ENCODE measurements around the gene APOF.
A peak's percentile ranks its signal among the peaks of the same experiment; 100 is the strongest.
"Not testable (repeated sequence)": the region's sequence is repeated elsewhere in the genome, so short reads cannot be mapped to it uniquely, and the experiment has no call there.

The APOF gene

DNA sequence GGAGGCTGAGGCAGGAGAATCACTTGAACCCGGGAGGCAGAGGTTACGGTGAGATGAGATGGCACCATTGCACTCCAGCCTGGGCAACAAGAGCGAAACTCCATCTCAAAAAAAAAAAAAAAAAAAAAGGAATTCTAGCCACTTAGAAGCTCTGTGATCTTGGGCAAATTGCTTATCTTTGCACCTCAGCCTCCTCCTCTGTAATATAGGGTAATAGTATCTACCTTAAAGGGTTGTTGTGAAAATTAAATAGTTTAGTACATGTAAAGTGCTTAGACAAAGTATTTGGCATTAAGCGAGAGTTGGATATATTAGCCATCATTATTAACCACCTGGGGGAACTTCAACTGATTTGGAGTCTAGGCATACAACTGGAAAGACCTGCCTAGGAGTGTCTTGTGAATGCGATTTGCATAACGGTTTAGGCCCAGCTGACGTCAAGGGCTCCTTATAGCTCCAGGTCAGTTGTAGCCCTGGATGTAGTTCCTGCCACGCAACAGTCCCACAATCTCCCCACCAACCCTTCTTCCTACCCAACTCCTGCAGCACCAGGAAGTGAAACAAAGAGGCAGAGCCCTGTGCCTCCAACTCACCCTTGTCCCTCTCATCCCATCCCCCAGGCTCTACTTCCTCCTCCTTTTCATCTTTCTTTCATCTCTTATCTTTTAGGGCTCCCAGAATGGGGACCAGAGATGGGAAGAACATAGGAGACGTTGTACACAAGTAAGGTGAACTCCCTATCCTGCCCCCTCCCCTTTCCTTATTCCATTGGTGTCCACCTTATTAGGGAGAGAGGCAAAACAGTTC, 26.1 kb downstream of the APOF start:
- DNase-seq (ENCODE audit: low read depth, low spot score) = no peak
- no peak overlapping the region for H3K4me3 ChIP-seq (ENCODE audit: low read length)

DNA sequence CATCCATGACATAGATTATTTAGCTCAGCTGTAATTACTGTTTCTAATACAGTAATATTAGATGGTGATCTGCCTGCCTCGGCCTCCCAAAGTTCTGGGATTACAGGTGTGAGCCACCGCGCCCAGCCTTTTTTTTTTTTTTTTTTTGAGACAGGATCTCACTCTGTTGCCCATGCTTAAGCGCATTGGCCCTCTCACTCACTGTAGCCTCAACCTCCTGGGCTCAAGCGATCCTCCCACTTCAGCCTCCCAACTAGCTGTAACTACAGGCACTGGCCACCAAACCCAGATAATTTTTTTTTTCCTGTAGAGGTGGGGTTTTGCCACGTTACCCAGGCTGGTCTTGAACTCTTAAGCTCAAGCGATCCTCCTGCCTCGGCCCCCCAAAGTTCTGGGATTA, 27.1 kb downstream of the APOF start:
- not testable (repeated sequence) for H3K4me3 ChIP-seq (ENCODE audit: low read length); DNase-seq (ENCODE audit: low read depth, low spot score)

DNA sequence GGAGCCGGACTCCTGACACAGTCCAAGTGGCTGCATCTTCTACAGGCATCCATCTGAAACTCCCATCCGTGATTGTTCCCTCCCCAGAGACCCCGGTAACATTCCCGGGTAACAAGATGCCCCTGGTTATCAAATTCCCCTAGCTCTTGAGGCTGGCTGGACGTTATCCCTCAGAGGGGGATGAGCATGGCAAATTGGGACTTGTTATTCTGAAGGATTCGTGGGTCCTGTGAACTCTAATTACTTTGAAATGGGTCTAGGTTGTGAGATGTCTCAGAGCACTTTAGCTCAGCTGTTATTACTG, 28.2 kb downstream of the APOF start:
- peak overlapping the region; percentile 99 for H3K4me3 ChIP-seq (ENCODE audit: low read length)
- DNase-seq (ENCODE audit: low read depth, low spot score) = no peak

DNA sequence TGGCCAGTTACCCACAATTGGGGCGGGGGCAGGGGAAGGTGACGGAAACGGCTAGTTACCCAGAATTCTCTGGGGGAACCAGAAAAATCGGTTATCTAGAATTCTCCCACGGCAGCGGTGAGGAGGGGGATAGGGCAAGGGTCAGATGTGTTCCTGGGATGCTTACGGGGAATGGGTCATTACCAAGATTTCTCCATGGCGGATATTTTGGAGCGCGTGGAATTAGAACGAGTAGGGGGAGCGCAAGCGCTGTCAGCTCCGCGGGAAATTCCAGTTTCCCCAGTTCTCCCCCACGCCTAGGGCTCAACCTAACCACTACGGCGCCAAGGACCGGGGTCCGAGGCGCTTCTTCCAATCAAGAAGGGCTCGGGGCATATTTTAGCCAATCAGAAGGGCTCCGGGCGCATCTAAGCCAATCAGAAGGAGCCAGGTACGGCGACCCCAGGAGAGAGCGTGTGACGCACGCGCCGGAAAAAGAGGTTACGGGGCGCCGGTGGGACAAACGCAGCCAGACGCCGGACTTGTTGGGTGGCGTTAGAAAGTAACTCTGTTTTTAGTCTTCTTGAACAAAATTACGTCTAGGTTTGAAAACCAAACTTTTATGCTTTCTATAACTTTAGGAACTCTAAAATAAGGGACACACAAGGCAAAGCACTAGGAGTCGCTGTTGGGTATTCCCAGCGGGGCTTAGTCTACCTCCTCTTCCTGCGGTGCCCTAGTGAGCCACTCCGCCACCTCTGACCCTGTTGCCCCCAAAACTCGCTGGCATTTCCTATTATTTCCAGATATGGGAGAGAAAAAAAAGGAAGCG, 28.8 kb downstream of the APOF start, which contains the start of gene PAN2:
Gene PAN2, minus strand, starts transcription at position 322 of the 811 bp plus-strand sequence. CDS start 906 bp downstream, outside the sequence.
- peak; percentile 98 for DNase-seq (ENCODE audit: low read depth, low spot score)
- peak within 1 kb of the TSS; percentile 99 for H3K4me3 ChIP-seq (ENCODE audit: low read length)

DNA sequence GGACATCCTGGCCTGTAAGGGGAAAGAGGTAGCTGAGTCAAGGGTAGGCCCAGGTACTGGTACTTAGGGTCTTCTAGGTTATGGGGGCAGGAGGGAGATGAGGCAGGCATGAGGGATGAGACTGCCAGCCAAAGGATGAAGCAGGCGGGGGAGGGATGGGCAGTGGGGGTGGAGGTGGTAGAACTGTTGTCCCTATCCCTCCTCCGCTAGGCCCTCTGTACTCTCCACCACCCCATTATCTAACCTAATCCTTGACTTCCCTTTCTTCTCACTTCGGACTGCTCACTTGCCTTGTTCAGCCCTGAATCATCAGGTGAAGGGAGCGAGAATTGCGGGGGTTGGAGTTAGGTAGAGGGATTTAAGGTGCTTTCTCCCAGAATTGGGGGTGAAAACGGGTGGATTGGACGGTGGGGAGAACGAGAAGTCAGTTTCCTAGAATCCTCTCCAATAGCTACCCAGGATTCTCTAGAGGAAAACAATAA, 29.4 kb downstream of the APOF start:
- DNase-seq (ENCODE audit: low read depth, low spot score) = no peak
- peak overlapping the region; percentile 99 for H3K4me3 ChIP-seq (ENCODE audit: low read length)

DNA sequence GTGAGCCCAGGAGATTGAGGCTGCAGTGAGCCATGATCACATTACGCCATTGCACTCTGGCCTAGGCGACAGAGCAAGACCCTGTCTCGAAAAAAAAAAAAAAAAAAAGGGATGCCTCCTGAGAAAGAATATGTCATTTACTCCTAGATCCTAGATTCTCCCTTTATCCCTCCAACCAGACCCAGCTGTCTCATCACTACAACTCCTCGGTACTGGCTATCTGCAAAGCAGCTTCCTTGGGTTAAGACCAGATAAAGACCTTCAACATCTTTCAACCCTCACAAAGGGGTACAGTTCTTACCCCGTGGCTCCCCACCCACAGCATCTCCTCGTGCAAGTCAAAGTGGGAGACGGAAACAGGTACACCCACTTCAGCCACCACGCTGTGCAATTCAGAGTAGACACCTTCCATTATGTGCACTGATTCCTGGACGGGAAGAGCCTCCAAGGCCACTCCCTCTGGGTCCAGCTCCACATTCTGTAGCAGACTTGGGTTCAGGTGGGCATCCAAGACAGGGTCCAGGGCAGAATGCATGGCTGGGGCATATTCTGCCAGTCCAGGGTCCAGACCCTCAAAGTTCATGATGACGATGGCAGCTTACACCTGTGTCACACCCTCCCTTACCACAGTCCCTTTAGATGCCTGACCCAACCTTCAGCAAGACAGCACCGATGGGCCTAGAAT, 30.0 kb downstream of the APOF start:
- peak overlapping the region; percentile 99 for H3K4me3 ChIP-seq (ENCODE audit: low read length)
- DNase-seq (ENCODE audit: low read depth, low spot score) = no peak

DNA sequence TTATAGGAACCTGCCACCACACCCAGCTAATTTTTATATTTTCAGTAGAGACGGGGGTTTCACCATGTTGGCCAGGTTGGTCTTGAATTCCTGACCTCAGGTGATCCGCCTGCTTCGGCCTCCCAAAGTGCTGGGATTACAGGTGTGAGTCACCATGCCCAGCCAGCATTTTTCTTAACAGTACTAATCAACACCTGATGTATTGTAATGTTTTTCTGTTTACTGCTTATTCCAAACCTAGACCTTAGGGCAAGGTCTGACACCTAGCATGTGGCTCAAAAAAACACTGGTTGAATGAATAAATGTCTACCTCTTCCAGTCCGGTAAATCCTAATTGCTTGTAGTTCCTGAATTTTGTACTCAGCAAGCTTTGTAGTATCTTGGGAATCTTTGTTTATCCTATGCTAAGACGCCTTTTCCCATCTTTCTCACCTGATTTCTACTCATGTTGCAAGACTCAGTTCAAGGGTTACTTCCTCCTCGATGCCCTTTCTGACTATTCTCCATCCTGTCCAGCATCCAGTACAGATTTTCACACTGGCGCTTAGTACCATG, 31.6 kb downstream of the APOF start:
- no peak for DNase-seq (ENCODE audit: low read depth, low spot score)
- no peak overlapping the region for H3K4me3 ChIP-seq (ENCODE audit: low read length)

DNA sequence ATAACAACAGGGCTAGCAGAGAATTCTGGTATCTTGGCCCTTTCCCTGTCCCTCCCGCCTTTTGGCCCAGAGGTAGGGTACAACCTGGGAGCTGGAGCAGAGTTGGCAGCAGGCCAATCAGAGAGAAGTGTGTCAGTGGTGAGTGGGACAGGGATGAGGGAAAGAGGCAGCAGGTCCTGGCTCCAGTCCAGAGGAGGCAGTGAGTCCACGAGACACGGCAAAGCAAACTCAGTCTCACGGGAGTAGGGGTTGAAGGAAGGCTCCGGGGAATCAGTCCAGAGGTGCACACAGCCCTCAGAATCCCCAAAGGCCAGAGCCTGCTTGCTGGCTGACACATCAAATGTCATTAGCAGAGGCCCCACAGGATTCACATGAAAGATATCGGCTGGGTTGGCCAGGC, 36.1 kb downstream of the APOF start:
- H3K4me3 ChIP-seq (ENCODE audit: low read length) = no peak overlapping the region
- DNase-seq (ENCODE audit: low read depth, low spot score) = no peak

DNA sequence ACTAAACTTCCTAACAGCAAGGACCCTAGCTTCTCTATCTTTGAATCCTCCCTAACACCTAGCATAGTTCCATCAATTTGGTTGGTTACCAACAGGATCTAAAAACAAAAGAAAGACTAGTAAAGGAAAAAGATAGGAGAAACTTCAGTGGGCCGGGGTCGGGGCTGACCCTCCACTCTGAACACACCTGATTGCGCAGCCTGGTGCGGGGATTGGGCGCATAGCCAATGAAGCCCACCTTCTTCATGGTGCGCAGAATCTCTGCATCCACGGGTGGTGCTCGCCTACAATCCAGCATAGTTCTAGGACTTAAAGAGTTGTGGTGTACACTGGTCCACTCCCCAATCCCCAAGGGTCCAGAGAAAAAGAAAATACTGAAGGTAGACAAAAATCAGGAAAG, 36.5 kb downstream of the APOF start:
- no peak overlapping the region for H3K4me3 ChIP-seq (ENCODE audit: low read length)
- no peak for DNase-seq (ENCODE audit: low read depth, low spot score)

DNA sequence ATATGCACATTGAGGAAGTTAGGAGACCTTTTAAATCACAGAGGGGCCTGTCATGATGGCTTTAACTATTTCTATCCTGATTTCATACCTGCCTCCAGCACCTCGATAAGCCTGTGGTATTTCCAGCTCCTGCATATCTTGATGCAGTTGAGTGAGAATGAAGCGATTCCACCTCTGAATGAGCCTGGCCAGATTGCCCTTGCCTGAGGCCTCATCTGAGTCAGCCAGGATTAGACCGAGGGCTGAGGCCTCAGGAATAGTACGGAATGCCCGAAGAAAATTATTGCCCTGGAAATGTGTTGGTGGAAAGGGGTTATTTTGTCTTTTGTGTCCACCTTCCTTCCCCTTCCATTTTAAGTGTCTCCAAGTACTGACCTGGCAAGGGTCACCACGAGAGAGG, 38.5 kb downstream of the APOF start:
- no peak for DNase-seq (ENCODE audit: low read depth, low spot score)
- H3K4me3 ChIP-seq (ENCODE audit: low read length) = no peak overlapping the region

DNA sequence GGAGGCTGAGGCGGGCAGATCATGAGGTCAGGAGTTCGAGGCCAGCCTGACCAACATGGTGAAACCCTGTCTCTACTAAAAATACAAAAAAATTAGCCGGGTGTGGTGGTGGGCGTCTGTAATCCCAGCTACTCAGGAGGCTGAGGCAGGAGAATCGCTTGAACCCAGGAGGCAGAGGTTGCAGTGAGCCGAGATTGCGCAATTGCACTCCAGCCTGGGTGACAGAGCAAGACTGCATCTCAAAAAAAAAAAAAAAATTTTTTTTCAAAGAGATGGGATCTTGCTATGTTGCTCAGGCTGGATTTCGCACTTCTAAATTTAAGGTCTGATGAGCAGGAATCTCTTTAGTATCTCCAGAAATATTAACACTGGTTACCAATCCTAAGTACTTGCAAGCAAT, 41.0 kb downstream of the APOF start:
- DNase-seq (ENCODE audit: low read depth, low spot score); H3K4me3 ChIP-seq (ENCODE audit: low read length): not testable (repeated sequence)

DNA sequence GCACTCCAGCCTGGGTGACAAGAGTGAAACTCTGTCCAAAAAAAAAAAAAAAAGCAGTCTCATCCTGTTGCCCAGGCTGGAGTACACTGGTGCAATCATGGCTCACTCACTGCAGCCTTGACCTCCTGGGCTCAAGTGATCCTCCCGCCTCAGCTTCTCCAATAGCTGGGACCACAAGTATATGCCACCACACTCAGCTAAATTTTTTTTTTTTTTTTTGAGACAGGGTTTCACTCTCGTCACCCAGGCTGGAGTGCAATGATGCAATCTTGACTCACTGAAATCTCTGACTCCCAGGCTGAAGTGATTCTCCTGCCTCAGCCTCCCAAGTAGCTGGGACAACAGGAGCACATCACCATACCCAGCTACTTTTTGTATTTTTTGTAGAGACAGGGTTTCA, 41.6 kb downstream of the APOF start:
- H3K4me3 ChIP-seq (ENCODE audit: low read length) = no peak overlapping the region
- DNase-seq (ENCODE audit: low read depth, low spot score) = no peak

DNA sequence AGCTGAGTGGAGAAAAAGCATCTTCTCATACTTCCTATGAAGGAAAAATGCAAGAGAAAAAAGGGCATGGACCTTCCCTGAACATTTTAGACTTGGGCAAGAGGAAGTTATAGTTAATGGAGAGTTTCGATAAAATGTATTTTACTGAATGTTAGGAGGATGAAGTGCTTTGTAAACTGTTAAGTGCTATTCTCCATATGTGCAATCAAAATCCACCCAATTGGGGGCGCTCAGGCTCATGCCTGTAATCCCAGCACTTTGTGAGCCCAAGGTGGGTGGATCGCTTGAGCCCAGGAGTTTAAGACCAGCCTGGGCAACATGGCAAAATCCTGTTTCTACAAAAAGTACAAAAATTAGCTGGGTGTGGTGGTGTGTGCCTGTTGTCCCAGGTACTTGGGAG, 45.0 kb downstream of the APOF start:
- no peak for DNase-seq (ENCODE audit: low read depth, low spot score)
- no peak overlapping the region for H3K4me3 ChIP-seq (ENCODE audit: low read length)

DNA sequence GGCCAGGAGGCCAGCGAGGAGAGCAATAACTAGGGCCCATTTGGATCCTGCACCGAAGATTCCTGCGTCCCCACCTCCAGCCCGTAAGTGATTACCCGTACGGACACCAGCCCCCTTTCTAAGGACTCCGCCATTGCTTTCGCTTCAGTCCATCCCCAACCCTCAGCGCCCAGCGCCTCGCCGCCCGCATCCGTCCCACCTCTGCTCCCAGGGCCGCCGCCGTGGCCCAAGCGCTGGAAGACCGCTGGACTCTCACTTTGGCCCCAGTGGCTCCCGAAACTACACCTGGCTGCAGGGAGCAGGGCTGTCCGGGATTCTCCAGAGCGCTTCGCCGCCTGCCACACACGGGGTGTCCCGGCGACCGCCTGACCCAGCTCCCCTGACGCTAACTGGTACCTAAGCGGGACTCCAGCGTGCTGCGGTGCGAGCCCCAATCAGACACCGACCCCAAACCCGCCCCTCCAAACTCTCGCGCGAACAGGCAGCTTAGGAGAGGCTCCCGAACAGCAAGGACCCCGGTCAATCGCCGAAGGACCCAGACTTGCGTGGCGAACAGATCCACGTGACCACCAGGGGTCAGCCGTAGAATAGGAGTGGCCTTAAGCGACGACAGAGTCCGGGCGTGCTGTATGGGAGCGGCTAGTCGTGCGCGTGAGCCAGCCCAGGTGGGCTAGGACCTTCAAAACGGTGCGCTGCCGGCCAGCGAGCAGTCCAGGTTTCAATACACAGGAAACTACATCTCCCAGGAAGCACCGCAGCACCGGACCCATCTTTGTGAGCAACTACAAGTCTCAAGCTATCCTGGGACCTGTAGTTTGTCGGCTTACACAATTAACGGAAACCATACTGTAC, 46.8 kb downstream of the APOF start, which contains the start of gene CNPY2:
Gene CNPY2, minus strand, starts transcription at position 367 of the 852 bp plus-strand sequence. CDS start 771 bp downstream, outside the sequence.
- peak; percentile 92 for DNase-seq (ENCODE audit: low read depth, low spot score)
- peak within 1 kb of the TSS; percentile 98 for H3K4me3 ChIP-seq (ENCODE audit: low read length)

DNA sequence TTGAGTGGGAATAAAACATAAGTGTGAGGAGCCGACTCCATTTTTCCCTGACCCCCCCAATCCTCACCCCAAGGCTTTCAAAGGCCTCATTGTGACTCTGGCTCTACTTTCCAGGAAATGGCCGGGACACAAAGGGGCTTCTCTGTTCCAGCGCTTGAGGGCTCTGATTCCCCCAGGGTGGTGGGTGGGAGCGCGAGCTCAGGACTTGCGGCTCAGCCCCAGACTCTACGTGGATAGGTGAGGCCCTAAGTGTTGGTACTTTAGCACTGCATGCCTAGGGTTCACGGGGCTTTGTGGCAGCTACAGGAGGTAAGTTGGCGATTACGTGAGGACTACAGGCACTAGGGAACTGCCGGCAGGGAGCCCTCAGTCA, 47.4 kb downstream of the APOF start:
- H3K4me3 ChIP-seq (ENCODE audit: low read length) = peak overlapping the region; percentile 98
- DNase-seq (ENCODE audit: low read depth, low spot score) = no peak

DNA sequence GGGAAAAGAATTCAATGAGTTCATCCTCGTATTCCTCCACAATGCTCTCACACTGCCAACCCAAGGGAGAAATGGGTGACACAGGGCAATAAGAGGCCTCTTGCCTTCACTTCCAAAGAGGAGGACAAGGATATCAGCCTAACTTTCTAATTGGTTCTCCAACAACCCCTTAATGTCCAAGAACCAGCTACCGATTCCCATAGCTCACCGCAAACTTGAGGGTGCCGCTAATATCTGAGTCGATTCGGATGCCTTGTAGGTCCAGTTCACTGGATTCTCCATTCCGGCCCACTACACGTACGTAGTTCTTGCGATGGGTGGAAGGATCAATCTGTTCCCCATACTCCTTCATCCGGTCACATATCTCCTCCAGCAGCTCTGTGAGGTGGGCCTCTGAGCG, 51.7 kb downstream of the APOF start:
- no peak for DNase-seq (ENCODE audit: low read depth, low spot score)
- H3K4me3 ChIP-seq (ENCODE audit: low read length) = no peak overlapping the region
